NCI-H748 (cell line): Measurements from ENCODE around the gene OLFML2A.
"Not testable (repeated sequence)": the region's sequence is repeated elsewhere in the genome, so short reads cannot be mapped to it uniquely, and the experiment has no call there.

ENCODE experiments used
- DNase-seq: peaks from one replicate; lab custom pipeline; 2025; ENCODE audit not compliant: unreplicated experiment; lab: John Stamatoyannopoulos, UW

OLFML2A gene

DNA sequence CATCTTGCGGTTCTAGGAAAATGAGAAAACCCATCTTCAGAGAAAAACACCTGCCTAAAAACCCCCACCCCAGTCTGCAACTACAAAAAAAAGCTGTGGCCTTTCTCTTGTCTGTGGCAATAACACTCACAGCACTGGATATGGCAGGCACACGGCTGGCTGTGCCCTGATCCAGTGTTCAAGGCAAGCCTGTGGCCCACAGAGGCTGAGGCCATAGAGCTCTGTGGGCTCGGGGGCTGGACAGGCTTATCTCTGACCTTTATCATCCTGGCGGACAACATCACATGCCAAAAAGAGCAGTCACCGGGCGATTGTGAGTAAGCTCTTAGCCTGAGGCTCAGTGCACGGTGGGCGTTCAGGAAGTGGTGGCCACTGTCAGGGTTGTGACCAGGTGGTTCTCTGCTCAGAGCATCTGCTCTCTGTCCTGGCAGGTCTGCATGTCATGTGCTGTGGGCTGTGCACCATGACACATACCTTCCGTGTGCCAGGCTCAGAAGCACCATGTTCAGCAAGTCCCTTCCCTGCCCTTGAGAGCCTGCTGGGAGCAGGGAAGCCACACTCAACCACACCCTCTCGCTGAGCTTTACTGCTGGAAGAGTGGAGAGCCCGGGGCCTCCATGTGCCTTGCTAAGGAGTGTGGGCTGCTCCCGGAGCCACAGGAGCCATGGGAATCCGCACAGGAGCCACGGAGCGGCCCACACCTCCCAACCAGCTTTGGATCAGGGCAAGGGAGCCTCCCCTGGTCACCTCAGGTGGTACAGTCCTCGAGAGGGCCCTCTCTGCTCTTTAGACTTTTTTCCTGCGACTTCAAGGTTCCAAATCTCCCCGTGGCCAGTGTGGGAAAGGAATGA, 41.7 kb downstream of the OLFML2A start:
- DNase-seq, result no peak

DNA sequence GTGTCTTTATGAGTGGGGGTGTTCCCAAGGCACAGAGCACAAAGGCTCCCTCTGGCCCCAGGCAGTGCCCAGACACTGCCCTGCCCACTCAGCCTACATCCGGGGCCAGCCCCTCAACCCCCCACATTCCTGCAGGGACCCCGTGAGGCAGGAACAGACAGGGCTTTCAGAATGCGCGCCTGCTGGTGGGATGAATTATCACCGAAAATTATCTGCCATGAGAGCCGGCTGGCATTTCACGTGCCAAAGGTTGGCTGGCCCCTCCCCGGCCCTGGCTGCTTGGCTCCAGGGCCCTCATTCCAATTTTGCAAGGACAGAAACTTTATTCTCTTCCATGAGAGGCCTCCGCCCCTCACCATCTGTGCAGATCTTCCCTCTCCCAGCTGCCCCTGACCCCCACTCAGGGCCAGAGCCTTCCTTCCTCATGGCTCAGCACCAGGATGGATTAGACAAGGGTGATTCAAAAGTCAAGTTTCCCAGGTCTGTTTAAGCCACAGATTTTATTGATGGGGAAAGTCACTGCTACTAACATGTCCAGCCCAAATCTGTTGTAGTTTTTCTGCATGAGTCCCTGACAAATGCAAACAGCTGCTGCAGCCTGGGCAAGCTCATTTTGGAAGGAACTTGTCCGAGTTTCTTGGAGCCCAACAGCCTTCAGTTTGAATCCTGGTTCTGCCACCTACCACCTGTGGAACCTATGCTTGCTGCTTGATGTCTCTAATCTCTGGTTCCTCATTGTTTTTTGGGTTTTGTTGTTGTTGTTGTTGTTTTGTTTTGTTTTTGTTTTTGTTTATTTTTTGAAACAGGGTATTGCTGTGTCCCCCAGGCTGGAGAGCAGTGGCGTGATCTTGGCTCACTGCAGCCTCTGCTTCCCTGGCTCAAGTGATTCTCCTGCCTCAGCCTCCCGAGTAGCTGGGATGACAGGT, 44.0 kb downstream of the OLFML2A start:
- DNase-seq, result no peak

DNA sequence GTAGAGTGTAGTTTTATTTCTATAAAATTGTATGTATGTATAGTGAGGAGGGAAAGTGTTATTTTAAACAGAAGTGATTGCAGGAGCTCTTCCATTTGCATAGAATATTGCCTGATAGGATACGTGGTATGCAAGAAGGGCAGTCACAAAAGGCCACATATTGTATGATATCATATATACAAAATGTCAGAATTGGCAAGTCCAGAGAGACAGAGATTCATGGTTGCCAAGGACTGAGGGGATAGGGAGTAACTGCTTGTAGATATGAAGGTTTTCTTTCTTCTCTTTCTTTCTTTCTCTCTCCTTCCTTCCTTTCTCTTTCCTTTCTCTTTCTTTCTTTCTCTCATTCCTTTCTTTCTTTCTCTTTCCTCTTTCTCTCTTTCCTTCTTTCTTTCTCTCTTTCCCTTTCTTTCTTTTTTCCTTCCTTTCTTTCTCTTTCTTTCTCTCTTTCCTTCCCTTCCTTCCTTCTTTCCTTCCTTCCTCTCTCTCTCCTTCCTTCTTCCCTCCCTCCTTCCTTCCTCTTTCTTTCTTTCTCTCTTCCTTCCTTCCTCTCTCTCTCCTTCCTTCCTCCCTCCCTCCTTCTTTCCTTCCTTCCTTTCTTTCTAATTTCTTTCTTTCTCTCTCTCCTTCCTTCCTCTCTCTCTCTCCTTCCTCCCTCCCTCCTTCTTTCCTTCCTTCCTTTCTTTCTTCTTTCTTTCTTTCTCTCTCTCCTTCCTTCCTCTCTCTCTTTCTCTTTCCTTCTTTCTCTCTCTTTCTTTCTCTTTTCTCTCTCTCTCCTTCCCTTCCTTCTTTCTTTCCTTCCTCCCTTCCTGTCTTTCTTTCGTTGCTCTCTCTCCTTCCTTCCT, 51.8 kb downstream of the OLFML2A start:
- DNase-seq, result no peak

DNA sequence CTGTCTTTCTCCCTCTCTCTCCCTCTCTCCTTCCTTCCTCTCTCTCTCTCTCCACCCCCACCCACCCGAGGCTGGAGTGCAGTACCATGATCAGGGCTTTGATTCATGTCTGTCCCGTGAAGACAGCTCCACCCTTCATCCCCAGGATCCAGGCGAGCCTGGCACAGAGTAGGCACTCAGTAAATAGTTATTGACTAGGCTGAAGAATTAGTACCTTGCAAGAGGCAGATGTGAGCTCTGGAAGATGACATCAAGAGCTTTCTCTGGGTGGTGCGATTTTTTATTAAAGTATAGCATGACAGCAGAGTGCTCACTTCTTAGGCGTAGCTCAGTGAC, 52.4 kb downstream of the OLFML2A start:
- DNase-seq, result no peak

DNA sequence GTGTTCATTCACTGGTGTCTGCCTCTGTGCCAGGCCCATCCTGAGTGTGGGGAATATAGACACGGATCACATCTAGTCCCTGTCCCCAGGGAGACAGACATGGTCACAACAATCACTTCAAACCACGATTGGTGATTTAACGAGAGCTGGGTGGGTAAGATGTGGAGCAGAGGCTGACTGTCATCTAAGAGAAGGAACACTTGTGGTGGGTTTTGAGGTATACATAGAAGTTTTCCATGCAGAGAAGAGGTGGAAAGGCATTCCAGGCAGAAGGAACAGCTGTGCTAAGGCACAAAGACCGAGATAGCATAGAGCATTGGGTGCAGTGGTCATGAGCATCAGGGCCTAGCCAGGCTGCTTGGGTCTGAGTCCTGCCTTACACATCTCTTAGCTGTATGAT, 53.7 kb downstream of the OLFML2A start:
- no peak for DNase-seq

DNA sequence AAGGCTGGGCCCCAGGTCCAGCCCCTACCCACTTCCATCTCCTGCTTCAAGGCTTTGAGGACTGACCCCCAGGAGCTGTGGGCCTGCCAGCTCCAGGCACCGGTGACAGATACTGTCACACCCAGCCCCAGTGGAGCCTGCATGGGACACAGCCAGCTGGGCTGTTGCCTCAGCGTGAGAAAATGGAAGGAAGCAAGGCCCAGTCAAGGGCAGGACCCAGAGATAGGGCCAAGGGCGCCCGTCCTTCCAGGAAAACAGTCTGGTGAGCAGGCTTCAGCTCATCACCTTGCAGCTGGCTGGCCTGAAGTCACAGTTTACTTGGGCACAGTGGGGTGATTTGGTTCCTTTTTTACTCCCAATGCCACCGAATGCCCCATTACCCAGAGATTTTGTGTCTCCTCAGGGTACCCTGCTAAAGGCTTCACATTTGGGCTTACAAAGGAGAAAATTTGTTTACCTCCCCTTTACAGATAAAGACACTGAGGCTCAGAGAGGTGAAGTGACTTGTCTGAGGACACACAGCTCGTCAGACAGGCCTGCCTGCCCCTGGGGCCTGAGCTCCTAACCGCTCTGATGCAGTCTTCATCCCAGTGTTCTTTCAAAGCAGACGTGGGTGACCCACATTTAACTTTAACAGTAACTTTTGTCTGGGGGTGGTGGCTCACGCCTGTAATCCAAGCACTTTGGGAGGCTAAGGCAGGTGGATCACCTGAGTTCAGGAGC, 54.9 kb downstream of the OLFML2A start:
- DNase-seq, result no peak

DNA sequence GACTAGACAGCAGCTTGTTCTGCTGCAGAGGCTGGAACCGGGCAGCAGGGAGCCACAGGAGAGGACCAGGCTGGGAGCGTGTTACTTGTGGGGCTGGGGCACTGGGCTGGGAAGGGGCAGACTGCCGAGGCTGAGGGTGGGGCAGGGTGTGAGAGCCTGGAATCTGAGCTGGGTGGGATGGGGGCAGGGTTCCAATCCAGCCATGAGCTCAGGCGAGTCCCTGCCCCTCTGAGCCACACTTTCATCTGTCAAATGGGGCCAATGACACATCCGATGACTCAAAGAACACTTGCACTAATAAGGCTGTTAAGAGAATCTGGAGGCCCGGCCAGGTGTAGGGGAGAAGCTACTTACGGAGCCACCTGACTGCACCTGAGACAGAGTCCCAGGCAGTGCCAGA, 57.7 kb downstream of the OLFML2A start:
- no peak for DNase-seq

DNA sequence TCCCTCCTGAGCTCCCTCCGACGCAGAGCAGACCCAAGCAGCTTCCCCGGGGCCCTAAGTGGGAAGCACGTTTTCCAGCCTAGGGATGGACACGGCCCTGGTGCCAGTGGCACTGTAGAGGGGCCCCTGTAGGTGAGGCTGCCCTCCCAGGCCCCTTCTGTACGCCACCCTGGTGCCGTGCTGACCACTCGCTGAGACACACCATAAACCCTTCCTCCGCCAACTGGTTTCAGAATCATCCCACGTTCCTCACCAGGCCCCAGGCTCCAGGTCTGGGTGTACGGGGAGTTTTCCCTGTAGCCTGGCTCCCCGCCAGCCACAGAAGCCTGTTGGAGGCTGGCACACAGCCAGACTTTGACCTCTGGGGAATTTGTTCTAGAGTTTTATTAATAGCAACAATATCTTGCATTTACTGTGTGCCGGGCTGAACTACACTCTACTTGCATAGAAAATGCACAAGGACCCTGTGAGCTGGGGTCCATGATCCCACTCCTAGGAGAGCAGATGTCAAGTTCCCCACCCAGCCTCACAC, 58.2 kb downstream of the OLFML2A start:
- DNase-seq, result peak; percentile 69

DNA sequence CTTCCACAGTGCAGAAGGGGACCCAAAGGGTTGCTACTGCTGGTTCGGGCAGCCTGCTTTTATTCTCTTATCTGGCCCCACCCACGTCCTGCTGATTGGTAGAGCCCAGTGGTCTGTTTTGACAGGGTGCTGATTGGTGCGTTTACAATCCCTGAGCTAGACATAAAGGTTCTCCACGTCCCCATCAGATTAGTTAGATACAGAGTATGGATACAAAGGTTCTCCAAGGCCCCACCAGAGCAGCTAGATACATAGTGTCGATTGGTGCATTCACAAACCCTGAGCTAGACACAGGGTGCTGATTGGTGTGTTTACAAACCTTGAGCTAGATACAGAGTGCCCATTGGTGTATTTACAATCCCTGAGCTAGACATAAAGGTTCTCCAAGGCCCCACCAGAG, 61.2 kb downstream of the OLFML2A start:
- DNase-seq, result not testable (repeated sequence)

DNA sequence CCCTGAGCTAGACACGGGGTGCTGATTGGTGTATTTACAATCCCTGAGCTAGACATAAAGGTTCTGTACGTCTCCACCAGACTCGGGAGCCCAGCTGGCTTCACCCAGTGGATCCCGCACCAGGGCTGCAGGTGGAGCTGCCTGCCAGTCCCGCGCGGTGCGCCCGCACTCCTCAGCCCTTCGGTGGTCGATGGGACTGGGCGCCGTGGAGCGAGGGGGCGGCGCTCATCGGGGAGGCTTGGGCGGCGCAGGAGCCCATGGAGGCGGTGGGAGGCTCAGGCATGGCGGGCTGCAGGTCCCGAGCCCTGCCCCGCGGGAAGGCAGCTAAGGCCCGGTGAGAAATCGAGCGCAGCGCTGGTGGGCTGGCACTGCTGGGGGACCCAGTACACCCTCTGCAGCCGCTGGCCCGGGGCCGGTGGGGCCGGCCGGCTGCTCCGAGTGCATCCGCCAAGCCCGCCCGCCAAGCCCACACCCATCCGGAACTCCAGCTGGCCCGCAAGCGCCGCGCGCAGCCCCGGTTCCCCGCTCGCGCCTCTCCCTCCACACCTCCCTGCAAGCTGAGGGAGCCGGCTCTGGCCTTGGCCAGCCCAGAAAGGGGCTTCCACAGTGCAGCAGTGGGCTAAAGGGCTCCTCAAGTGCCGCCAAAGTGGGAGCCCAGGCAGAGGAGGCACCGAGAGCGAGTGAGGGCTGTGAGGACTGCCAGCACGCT, 61.8 kb downstream of the OLFML2A start:
- not testable (repeated sequence) for DNase-seq

DNA sequence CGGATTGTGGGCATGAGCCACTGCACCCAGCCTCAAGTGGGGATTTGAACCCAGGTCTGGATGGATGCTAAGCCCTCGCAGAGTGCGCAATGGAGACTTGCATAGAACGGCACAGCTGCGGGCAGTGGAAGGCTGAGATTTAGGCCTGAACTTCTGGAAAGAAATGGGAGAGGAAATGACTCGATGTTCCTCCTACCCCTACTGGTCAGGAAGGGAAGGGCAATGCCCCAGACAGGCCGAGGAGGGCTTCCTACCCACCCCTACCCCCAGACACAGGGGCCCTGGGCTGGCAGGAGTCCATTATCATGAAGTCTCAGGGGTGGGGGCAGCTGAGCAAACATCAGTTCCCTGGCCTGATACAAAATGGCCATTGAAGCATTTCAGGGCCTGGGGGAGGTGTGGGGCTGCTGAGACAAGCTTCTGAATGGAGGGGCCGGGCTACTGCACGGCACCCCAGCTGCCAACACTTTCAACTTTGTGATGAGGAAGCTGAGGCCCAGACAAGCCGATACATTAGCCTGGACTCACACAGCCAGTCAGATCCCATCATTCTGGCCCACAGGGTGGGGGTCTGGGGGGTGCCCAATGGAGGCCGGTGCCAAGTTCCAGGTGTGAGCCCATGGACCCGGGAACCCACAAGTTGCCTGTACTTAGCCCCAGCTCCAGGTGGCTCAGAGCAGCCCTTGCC, 62.8 kb downstream of the OLFML2A start:
- DNase-seq, result peak; percentile 48

DNA sequence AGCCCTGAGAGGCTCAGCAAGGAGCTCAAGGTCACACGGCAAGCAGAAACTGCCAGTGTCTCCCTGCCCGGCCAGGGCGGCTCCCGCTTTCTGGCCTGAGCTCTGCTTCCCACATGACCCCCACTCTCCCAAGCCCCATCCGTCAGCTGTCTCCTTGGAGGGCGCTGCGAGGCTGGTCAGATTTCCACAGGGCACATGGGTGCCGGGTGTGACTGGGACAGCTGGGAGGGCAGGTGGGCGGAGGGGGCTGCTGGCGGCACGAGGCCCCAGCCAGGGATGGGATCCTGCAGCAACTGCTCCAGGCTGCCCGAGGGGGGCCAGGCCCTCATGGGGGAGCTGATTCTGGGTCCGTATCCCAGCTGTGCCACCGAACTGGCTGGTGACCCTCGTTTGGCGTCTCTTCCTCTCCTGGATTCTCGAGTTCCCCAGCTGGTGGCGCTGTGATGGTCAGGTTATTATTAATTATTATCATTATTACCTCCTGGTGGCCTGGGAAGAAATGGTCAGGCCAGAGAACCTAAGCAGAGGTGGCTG, 63.4 kb downstream of the OLFML2A start:
- no peak for DNase-seq

DNA sequence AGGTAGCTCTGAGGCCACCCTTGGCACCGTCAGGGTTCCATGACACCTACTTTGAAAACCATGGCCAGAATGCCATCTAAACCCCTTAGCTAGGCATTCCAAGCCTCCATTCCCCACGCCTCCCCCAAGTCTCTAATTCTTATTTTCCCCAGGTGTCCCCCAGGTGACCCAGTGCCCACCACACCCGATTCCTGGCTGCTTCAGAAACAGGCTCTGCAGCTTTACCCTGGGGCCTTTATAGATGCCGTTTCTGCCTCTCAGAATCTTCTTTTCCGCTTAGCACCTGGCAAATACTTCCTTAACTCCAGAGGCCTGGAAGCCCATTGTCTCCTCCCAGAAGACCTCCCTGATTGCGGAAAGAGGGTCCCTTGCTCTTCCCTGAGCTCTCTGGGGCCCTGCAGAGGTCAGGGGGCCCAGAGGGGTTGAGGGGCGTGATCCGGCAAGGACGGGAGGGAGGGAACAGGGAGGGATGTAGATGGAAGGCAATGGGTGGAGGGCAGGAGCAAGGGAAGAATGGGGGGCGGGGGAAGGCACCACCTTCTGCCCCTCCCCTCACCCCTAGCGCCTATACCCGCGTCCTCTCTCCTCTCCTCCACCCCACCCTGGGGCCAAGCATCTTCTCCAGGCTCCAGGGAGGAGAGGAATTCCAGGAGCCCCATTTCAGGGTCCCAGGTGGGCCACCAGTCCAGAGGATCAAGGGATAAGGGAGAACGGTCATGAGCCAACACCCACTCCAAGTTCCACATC, 64.3 kb downstream of the OLFML2A start:
- DNase-seq, result no peak

DNA sequence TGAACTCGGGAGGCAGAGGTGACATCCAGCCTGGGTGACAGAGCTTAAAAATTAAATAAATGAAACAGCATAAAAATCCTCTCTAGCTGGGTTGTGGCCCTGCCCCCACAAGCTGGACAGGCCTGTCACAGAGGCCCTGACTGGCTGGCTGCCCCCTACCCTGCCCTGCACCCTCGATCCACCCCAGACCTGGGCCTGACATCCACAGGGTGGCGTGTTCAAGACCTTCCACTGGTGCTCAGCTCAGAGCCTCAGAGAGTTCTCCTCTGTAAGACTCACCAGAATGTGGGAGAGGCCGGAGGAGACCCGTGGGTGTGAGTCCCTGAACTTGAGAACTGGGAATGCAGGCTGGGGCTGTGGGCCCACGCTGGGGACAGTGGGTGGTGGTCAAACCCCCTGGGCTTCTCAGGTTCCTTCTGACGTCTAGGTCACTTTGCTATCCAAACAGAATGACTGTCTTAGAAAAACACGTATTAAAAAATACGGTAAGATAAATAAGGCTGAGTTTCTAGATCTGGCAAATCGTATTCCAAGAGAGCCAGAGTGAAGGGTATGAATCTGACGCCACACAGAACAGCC, 66.6 kb downstream of the OLFML2A start:
- DNase-seq, result no peak

DNA sequence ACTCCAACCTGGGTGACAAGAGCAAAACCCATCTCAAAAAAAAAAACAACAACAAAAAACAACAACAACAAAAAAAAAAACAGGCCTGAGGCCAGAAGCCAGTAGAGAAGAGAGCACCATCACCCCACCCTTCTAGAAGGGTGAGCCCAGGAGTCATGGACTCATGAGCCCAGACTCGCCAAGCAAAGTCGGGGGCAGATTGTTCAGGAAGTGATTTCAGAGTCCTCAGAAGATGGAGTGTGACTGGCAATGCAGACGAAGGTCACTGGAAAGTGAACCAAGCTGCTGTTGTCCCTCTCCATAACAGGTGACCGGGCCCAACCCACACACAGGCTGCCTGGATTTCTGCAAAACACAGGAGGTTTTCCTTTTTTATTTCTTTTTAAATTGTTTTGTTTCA, 67.4 kb downstream of the OLFML2A start:
- DNase-seq, result no peak

DNA sequence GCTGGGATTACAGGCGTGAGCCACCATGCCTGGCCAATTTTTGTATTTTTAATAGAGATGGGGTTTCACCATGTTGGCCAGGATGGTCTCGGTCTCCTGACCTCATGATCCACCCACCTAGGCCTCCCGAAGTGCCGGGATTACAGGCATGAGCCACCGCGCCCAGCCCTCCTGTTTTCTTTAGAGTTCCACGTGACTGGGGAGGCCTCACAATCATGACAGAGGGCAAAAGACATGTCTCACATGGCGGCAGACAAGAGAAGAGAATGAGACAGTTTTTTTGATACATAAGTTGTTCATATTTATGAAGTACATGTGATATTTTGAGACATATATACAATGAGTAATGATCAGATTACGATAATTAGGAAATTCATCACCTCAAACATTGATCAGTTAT, 69.5 kb downstream of the OLFML2A start:
- not testable (repeated sequence) for DNase-seq

DNA sequence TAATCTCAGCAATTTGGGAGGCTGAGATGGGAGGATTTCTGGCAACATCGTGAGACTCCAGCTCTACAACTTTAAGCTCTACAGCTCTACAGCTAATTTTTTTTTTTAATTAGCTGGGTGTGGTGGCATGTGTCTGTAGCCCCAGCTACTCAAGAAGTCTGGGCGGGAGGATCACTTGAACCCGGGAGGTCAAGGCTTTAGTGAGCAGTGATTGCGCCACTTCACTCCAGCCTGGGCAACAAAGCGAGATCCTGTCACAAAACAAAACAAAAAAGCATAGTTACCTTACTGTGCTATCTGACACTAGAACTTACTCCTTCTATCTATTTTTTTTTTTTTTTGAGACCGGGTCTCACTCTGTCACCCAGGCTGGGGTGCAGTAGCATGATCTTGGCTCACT, 70.0 kb downstream of the OLFML2A start:
- DNase-seq, result no peak

DNA sequence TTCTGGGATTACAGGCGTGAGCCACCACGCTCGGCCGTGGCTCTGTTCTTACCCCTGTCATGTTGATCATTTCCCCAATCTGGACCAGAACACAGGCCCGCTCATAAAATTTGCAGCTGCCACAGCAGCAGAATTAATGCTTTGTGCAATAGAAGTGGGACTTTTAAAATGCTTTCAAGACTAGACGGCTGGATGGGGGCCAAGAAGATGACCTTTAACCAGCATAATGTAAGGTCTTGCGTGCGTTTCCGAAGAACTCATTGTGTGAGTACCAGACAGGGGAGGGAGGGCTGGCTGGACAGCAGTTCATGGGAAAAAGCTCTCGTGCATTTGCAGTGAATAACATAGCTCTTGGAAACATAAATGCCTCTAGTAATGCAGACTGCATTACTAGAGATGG, 72.9 kb downstream of the OLFML2A start:
- DNase-seq, result no peak
